Endothelial cell of umbilical vein (primary cell): Measurements from ENCODE around the gene IL6ST. TPM values are rescaled to one million over a fixed set of nuclear protein-coding genes. Genes with fewer than 3 reads are reported as not detected.

Source experiments
- BruUV-seq: library from RNA; stranded (reverse); fragments of 400-500 nt; replicated peaks from 2 replicates; lab custom pipeline; 2021; lab: Mats Ljungman, UMichigan
- CTCF ChIA-PET: fragments of 300-600, 350-600 bp; sonication (Branson Sonifier 250); formaldehyde crosslinking; loops from one replicate; lab custom pipeline; 2021; ENCODE audit warnings: antibody characterized with exemption, inconsistent platforms; lab: Charles Lee
- POLR2A ChIA-PET: fragments of 300-600, 350-600 bp; sonication (Branson Sonifier 250); formaldehyde crosslinking; loops from one replicate; lab custom pipeline; 2021; ENCODE audit warnings: antibody characterized with exemption, inconsistent platforms; lab: Charles Lee
- DNase-seq: peaks from one replicate; pipeline ENCODE4 v3.0.0-alpha.2; 2011; ENCODE audit warnings: low read depth, low spot score
- FAIRE-seq: peaks from 2 replicates; lab custom pipeline; 2011; peaks lifted over from hg19 to GRCh38; lab: Jason Lieb, UNC
- H2AFZ ChIP-seq: 2 replicates; pipeline ENCODE4 v1.6.0; 2012; ENCODE audit warnings: low read depth, low read length, control low read depth, inconsistent platforms
- H3K27ac ChIP-seq: 2 replicates; pipeline ENCODE4 v1.5.1; 2011; ENCODE audit warnings: low read depth, mild to moderate bottlenecking, control low read depth, low read length, moderate library complexity; ENCODE audit not compliant: insufficient read depth
- H3K27me3 ChIP-seq, 2 experiments: 2 replicates each; pipeline versions ENCODE4 v1.6.0 to v1.6.1; 2011; ENCODE audit warnings: low read length in 2 of 2, mixed read lengths in 1 of 2; ENCODE audit not compliant: control insufficient read depth in 2 of 2, insufficient read depth in 2 of 2
- H3K36me3 ChIP-seq, 2 experiments: 2 replicates in 1 of 2; 3 replicates in 1 of 2; pipeline ENCODE4 v1.5.1; 2011; ENCODE audit warnings: low read length in 2 of 2, mild to moderate bottlenecking in 1 of 2, moderate library complexity in 1 of 2; ENCODE audit not compliant: control insufficient read depth in 2 of 2, insufficient read depth in 2 of 2; ENCODE audit errors: extremely low read depth in 1 of 2
- H3K4me1 ChIP-seq: 3 replicates; pipeline ENCODE4 v1.5.1; 2011; ENCODE audit warnings: mild to moderate bottlenecking, low read length; ENCODE audit not compliant: control insufficient read depth, insufficient read depth; ENCODE audit errors: extremely low read depth
- H3K4me2 ChIP-seq: 2 replicates; pipeline ENCODE4 v1.6.1; 2011; ENCODE audit warnings: low read length, control low read depth, mixed read lengths; ENCODE audit not compliant: insufficient read depth
- H3K4me3 ChIP-seq, 3 experiments: fragments of 200-600 bp in 1 of 3; sonication (generic), shearing (Covaris generic) in 1 of 3; replicated peaks in 1 of 3; 2 replicates each; pipeline ENCODE4 v1.5.1; 2011 to 2016; ENCODE audit warnings: control low read depth in 3 of 3, low read length in 3 of 3, mild to moderate bottlenecking in 2 of 3, inconsistent platforms in 1 of 3, low read depth in 1 of 3, moderate library complexity in 1 of 3; ENCODE audit not compliant: insufficient read depth in 1 of 3
- H3K79me2 ChIP-seq: 2 replicates; pipeline ENCODE4 v1.6.0; 2012; ENCODE audit warnings: low read length, inconsistent platforms; ENCODE audit not compliant: control insufficient read depth, insufficient read depth
- H3K9ac ChIP-seq: replicated peaks from 2 replicates; pipeline ENCODE3; 2011; ENCODE audit warnings: low read length, control low read depth; ENCODE audit not compliant: insufficient read depth; ENCODE audit errors: extremely low read depth
- H3K9me1 ChIP-seq: replicated peaks from 3 replicates; pipeline ENCODE4 v1.6.0; 2011; ENCODE audit warnings: mild to moderate bottlenecking, low read length; ENCODE audit not compliant: control insufficient read depth, insufficient read depth; ENCODE audit errors: extremely low read depth
- H3K9me3 ChIP-seq: replicated peaks from 2 replicates; pipeline ENCODE4 v1.5.1; 2012; ENCODE audit warnings: low read length, inconsistent platforms; ENCODE audit not compliant: control insufficient read depth, insufficient read depth
- H4K20me1 ChIP-seq: replicated peaks from 2 replicates; pipeline ENCODE3; 2011; ENCODE audit warnings: mild to moderate bottlenecking, low read length; ENCODE audit not compliant: control insufficient read depth, insufficient read depth; ENCODE audit errors: extremely low read depth
- CTCF ChIP-seq, 2 donors: IDR thresholded peaks; 1 replicate in 1 of 2; 2 replicates in 1 of 2; pipeline ENCODE4 v1.5.1; 2011; ENCODE audit warnings: low read length in 2 of 2, mild to moderate bottlenecking in 2 of 2, moderate library complexity in 2 of 2, control low read depth in 1 of 2, inconsistent platforms in 1 of 2, low read depth in 1 of 2; ENCODE audit not compliant: insufficient read depth in 1 of 2; ENCODE audit errors: extremely low read depth in 1 of 2
- EZH2 ChIP-seq: IDR thresholded peaks from 2 replicates; pipeline ENCODE4 v1.6.1; 2012; ENCODE audit warnings: borderline replicate concordance, low read depth, mild to moderate bottlenecking, moderate library complexity, low read length, inconsistent platforms; ENCODE audit not compliant: severe bottlenecking
- FOS ChIP-seq: IDR thresholded peaks from 2 replicates; pipeline ENCODE4 v1.6.1; 2011; ENCODE audit warnings: mild to moderate bottlenecking, low read length, moderate library complexity, borderline replicate concordance; ENCODE audit not compliant: insufficient read depth
- GATA2 ChIP-seq: IDR thresholded peaks from 2 replicates; pipeline ENCODE4 v1.7.0; 2011; ENCODE audit warnings: low read depth, mild to moderate bottlenecking, moderate library complexity, mixed read lengths, low read length; ENCODE audit not compliant: insufficient read length, insufficient read depth
- JUN ChIP-seq: IDR thresholded peaks from 2 replicates; pipeline ENCODE4 v1.6.1; 2011; ENCODE audit warnings: borderline replicate concordance, low read depth; ENCODE audit not compliant: insufficient read length, insufficient read depth
- MYC ChIP-seq: IDR thresholded peaks from one replicate; pipeline ENCODE4 v1.6.1; 2011; ENCODE audit warnings: mild to moderate bottlenecking, low read depth, low read length
- POLR2A ChIP-seq: IDR thresholded peaks from 2 replicates; pipeline ENCODE4 v1.6.1; 2012; ENCODE audit warnings: low read depth, mild to moderate bottlenecking, control low read depth, low read length
- POLR2AphosphoS5 ChIP-seq: IDR thresholded peaks from 2 replicates; pipeline ENCODE4 v1.6.1; 2012; ENCODE audit warnings: low read depth, mild to moderate bottlenecking, control low read depth, low read length, moderate library complexity; ENCODE audit not compliant: insufficient read depth
- dilution Hi-C: fragments of 300-500 bp; cut with MboI; formaldehyde crosslinking; loops from one replicate; pipeline ENCODE4 v1.15.0; 2019; ENCODE audit warnings: low sequenced_read_pairs; ENCODE audit not compliant: extremely low pct_ligation_motif_present
- intact Hi-C: fragments of 100-400 bp; cut with micrococcal nuclease; formaldehyde crosslinking; loops from one replicate; pipeline ENCODE4 v1.10.0; 2022
- polyA plus RNA-seq, 4 experiments: library from polyadenylated mRNA; depleted of rRNA in 3 of 4; stranded (reverse) in 3 of 4; unstranded in 1 of 4; fragments of >200 nt; gene quantifications; 2 replicates each; pipeline versions ENCODE4 v1.2.1 to v1.2.3, GENCODE V29; 2011 to 2012; ENCODE audit warnings: missing spikeins in 1 of 4
- total RNA-seq: library from RNA; stranded (reverse); gene quantifications from 2 replicates; pipeline ENCODE4 v1.2.3, GENCODE V29; 2021
- TF ChIP-seq, protein P1 (sequence below): IDR thresholded peaks from 2 replicates; pipeline ENCODE4 v1.6.1; 2011; ENCODE audit not compliant: insufficient read depth, insufficient read length

IL6ST gene
- total and polyA plus RNA-seq, 2 donors (not counting 3 experiments of a cell fraction or from before 2014, with no cell fraction given) = 135 to 345 TPM

DNA sequence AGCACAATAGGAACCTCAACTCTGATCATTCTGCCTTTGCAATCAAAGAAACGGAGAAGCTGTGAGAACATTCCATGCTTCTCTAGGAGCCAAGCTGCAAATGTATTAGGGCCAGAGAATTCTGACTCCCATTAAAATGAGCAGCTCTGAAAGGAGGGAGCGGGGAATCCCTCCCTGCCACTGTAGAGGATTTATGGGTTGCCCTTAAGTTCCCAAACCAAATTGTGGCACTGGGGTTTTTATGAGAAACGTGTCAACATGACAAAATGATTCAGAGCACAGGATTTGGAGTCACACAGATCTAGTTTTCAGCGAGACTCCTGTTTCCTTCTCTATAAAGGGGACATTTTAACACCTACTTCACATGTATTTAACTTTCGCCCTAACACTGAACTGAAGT is 1.8 kb downstream of the IL6ST start:
- Histone ChIP-seq H4K20me1 (peaks cover 17% of the 10 kb centered on the region), H3K27ac (peak overlapping the region; percentile 99), H3K4me2 (peak overlapping the region; percentile 100), H3K27me3 (no peaks in the 10 kb centered on the region), H3K9me1 (no peaks in the 10 kb centered on the region), H3K36me3 (peaks cover 0 to 5% of the 10 kb centered on the region in 2 experiments), H3K79me2 (peaks cover 70% of the 10 kb centered on the region), H2AFZ (no peak overlapping the region), H3K9ac (peak overlapping the region; percentile 100), H3K4me3 (peak overlapping the region; percentile 70 to 100 (median 99)), H3K9me3 (no peaks in the 10 kb centered on the region), H3K4me1 (peaks cover 30% of the 10 kb centered on the region)
- BruUV-seq = no TSS peak
- dilution Hi-C loops (no loop called here), intact Hi-C loops (loop anchor here (5.0 kb wide), 1 partner anchor 79 kb away; no protein-coding TSS in a partner anchor)
- FAIRE-seq (no peak), DNase-seq (peak; percentile 63)
- ChIA-PET CTCF (interaction anchor here (0.7 to 1.0 kb wide), 3 partner anchors 131 to 208 kb away, joined by 3 to 5 read pairs (median 3); no protein-coding TSS in a partner anchor), POLR2A (interaction anchor here (0.5 kb wide), 1 partner anchor 87 kb away, joined by 3 read pairs; no protein-coding TSS in a partner anchor)
- no peak for TF ChIP-seq POLR2A
- no peak for TF ChIP-seq GATA2
- no peak for TF ChIP-seq CTCF (IDR thresholded peaks at IDR 0.05; ENCODE audit: extremely low read depth in 1 of 2, insufficient read depth in 1 of 2, low read depth in 1 of 2, low read length in 2 of 2)
- TF ChIP-seq EZH2 = no peak
- TF ChIP-seq FOS = no peak
- no peak for TF ChIP-seq POLR2AphosphoS5
- no peak for TF ChIP-seq MYC
- TF ChIP-seq, protein P1, sequence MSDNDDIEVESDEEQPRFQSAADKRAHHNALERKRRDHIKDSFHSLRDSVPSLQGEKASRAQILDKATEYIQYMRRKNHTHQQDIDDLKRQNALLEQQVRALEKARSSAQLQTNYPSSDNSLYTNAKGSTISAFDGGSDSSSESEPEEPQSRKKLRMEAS = no peak
- no peak for TF ChIP-seq JUN
